ENCODE results near the gene DSCAML1.

Gene DSCAML1

GRCh38 chr11:117634756-117635603 is 162.0 kb downstream of the DSCAML1 start:
- no peak for DNase-seq (ENCODE audit: low spot score)

DNA sequence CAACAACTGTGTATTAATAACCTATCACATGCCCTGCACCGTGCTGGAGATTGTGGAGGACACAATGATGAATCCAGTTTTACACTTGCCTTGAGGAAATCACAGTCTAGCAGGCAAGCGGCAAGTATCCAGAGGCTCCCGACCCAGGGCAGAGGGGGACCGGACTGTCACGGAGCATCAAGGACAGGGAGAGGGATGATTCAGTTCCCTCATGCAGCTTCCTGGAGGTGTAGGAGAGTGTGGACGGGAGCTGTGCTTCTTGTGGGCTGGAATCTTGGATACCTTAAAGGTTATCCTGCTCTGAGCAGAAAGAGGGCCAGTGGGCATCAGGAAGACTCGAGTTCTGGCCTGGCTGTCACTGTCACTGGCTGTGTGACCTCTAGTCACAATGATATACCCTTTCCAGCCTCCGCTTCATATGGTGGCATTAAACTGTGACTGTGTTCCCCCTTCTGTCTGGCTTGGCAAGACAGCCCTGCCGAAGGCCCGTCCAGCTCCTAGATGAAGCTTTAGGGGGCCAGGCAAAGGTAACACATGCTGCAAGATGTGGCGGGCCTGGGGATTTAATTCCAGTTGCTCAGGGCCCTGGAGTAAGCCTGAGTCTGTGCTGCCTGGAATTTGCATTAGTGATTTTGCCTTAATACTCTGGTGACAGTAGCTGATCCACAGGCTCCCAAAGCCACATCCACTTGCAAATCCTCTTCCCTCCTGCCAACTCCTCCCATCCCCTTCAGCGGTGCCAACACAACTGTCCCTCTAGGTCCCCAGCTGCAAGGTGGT is 162.8 kb downstream of the DSCAML1 start:
- no peak for DNase-seq (ENCODE audit: low spot score)

GRCh38 chr11:117633186-117633754 is 163.7 kb downstream of the DSCAML1 start:
- DNase-seq (ENCODE audit: low spot score), result no peak

DNA sequence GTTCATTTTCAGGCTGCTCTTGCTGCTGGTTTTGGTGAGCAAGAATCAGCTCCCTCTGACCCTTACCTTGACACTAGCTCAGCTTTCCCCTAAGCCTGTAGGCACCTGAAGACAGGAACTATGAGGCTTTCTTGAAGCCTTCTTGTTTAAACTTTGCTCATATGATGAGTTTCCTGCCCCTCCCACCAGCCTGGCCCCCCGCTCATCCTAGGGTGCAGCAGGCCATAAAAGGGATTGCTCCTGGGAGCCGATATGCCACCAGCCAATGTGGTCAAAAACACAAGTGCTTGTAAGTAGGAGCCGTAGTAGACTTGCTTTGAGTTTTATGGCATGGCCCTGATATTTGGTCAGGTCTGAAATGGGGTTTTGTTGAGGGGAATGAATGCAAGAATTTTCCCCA is 164.7 kb downstream of the DSCAML1 start:
- DNase-seq (ENCODE audit: low spot score), result no peak

- no peak for DNase-seq (ENCODE audit: low spot score)
Measured at GRCh38 chr11:117631336-117632140, 165.5 kb downstream of the DSCAML1 start.

DNA sequence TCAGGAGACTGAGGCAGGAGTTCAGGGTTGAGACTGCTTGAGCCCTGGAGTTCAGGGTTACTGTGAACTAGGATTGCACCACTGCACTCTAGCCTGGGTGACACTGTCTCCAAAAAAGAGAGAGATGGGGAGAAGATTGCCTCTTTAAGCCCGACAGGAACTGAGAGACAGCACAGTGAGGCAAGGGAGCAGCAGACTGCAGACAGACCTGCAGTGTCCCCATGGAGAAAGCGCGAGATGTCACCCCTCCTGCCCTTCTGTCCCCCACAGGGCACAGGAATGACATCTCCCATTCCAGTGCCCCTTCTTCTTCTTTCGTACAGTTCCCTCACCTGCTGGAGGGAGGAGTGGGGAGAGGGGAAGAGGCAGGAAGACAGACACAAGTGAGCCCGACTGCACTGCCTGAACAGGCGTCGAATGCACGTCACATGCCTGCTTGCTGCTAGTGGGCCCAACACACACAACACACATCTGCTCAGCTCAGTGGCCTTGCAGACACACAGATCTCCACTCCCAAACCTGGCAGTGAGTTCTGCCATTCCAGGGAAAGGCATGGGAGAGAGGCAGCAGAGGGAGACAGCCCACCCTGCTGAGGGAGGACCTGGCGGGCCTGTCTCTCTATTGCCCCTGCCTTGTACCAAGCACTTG is 167.0 kb downstream of the DSCAML1 start:
- no peak for DNase-seq (ENCODE audit: low spot score)

DNA sequence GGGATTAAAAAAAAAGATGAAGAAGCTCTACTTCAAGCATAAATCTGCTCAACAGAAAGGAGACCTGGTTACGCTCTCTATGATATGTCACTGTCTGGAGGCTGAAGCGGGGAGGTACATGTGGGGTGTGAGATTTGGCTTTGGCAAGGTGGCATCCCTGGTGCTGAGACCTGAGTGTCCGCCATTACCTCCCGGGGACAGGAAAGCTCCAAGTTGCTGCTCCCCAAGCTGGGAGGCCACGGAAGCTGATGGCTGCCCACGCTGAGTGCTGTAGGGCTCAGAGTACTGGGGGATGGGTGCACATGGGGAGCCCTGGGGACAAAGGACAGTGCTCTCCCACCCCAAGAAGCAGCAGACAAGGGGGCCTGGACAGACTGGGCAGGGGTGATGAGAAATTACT is 167.9 kb downstream of the DSCAML1 start:
- DNase-seq (ENCODE audit: low spot score), result no peak

GRCh38 chr11:117627259-117627658 is 169.8 kb downstream of the DSCAML1 start:
- DNase-seq (ENCODE audit: low spot score), result no peak

DNA sequence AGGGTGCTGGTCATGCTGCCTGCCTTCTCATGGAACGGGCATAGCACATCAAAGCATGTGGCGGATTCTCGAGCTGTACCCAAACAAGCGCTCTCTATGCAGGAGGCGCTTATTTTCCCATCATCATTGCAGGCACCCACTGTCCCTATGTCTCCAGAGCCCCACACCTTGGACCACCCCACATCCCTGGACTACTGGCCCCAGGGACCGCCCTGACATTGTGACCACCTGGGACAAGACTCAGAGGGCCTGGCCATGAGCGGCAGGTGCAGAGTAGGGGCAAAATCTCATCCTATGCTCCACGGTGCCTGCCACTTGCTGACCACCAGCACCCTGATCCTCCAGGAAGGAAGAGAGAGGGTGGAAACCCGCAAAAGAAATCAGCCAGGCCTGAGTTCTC is 170.4 kb downstream of the DSCAML1 start:
- DNase-seq (ENCODE audit: low spot score), result no peak

DNA sequence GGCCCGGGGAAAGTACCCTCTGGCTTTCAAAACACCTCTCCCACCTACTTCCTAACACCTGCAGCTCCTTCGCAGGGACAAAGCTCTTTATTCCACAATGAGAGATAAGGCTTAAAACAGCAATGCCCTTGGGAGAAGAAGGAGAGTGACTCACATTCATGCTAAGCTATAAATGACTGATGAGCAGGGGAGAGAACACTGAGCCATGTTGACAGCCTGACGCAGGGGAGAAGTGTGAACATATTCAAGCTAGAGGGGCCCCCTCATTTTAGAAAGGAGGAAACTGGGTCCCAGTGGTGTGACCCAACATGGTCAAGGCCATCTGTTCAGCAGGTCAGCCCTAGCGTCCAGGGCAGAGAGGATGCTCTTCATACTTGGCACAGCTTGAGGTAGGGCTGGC is 171.8 kb downstream of the DSCAML1 start:
- DNase-seq (ENCODE audit: low spot score), result no peak

DNA sequence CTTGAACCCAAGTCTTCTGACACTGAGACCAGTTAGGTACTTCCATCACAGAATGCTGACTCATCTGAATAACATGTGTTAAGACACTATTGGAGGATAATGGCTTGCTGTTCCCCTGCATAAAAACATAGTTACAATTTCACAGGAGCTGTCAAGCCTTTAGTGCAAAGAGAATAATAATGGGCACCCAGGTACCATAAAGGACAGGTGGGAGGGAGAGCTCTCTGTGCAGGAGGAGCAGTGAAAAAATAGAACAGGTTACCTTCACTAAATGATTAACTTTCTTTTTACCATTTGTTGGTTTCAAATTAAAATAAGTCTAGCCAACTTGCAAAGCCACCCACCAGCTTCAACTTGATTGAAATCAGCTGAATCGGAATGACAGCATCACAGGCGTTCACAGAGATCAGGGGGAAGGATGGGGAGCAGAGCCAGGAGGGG is 173.2 kb downstream of the DSCAML1 start:
- DNase-seq (ENCODE audit: low spot score), result no peak

DNA sequence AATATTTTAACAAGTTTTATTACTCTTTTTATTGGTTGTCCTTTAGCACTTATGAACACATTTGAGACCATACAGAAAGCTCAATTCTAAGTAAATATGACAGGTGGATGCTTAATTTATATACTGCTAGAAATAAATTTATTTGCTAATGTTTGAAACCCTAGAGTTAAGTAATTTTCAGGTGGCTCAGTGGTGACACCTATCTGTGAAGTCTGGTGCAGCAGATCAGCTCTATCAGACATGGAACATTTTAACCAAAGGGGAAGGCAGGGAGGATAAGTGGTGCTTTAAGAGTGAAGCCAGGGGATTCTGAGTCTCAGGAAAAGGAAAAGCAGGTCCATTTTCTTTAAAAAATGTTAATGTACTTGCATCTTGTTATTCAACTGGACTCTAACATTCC is 175.8 kb downstream of the DSCAML1 start:
- DNase-seq (ENCODE audit: low spot score), result peak; percentile 7

DNA sequence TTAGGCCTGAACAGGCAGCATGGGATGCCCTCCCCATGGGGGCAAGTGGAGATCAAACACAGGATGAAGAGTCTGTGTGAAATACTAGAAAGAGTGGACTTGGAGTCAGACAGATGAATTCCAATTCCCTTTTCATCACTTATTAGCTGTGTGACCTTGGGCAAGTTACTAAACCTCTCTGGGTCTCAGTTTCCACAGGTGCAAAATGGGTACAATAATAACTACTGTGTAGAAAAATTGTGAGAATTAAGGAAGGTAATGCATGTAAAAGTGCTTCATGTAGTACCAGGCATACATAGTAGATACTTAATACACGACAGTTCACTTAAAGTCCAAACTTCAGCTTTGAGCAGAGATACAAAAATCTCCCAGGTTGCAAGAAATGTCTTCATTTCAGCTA is 176.4 kb downstream of the DSCAML1 start:
- DNase-seq (ENCODE audit: low spot score), result no peak

DNA sequence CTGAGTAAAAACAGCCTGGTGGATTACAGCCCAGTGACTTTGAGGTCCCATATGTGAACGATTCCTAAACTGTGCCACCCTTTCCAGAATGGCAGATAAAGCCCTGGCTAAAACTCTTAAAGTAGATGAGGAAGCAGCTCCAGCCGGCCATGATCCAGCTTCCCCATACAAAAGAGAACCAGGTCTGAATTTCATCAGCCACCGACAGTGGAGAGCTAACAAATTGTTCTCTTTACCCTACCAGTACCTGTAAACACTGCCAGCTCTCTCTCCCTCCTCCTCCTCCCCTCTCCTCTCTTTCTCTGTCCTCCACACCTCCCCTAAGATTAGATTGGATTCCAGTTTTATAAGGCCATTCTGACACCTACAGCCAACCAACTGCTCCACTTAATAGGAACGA is 176.9 kb downstream of the DSCAML1 start:
- no peak for DNase-seq (ENCODE audit: low spot score)

- DNase-seq (ENCODE audit: low spot score), result no peak
Measured at GRCh38 chr11:117619661-117620060, 177.4 kb downstream of the DSCAML1 start.

GRCh38 chr11:117618982-117619355 is 178.0 kb downstream of the DSCAML1 start:
- no peak for DNase-seq (ENCODE audit: low spot score)

- no peak for DNase-seq (ENCODE audit: low spot score)
Measured at GRCh38 chr11:117618302-117618981, 178.6 kb downstream of the DSCAML1 start.

- no peak for DNase-seq (ENCODE audit: low spot score)
Measured at GRCh38 chr11:117616979-117617378, 180.0 kb downstream of the DSCAML1 start.

GRCh38 chr11:117614728-117615127 is 182.3 kb downstream of the DSCAML1 start:
- DNase-seq (ENCODE audit: low spot score), result no peak

DNA sequence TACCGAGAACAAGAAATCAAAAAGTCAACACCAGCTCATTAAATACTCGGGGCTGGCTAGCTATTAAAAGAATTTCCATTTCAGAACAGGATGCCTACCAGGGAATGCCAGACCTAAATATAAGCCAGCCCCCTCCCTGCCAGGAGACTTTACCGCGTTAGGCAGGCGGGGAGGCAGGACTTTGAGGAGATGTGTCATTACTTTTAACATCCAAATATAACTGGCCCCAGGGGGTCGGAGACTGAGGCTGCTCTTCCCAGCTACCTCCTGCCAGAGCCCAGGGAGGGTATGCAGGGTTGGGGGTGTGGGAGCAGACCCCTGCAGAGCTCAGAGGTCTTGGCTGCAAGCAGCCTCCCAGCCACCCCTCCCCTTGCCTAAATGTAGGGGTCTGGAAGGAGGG is 183.5 kb downstream of the DSCAML1 start:
- no peak for DNase-seq (ENCODE audit: low spot score)

DNA sequence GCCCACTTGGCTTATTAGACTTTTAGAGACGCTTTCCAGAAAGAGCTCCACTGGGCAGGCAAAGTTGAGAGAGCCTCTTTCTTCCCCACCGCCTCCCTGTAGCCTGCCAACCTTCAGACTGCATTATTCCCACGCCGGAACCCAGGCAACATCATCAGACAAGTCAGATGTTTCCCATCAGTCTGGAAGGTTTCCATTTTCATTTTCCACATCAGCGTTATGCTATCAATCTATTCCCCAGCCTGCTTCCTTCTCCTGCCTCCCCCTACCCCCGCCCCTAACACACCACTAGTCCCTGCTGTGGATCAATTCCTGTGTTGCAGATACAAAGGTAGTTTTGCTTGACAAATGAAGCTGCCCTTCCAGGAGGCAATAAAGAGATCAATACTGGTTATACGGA is 184.8 kb downstream of the DSCAML1 start:
- DNase-seq (ENCODE audit: low spot score), result no peak

All from hematopoietic multipotent progenitor cell treated with erythropoietin and hydrocortisone succinate and interleukin-3 and kit ligand, for 15 days (in vitro differentiated cells).